ENCODE measurements around the gene NUDT2.

GRCh38 chr9:34291023-34291422 is 38.3 kb upstream of the NUDT2 start:
- TF ChIP-seq, protein P1, sequence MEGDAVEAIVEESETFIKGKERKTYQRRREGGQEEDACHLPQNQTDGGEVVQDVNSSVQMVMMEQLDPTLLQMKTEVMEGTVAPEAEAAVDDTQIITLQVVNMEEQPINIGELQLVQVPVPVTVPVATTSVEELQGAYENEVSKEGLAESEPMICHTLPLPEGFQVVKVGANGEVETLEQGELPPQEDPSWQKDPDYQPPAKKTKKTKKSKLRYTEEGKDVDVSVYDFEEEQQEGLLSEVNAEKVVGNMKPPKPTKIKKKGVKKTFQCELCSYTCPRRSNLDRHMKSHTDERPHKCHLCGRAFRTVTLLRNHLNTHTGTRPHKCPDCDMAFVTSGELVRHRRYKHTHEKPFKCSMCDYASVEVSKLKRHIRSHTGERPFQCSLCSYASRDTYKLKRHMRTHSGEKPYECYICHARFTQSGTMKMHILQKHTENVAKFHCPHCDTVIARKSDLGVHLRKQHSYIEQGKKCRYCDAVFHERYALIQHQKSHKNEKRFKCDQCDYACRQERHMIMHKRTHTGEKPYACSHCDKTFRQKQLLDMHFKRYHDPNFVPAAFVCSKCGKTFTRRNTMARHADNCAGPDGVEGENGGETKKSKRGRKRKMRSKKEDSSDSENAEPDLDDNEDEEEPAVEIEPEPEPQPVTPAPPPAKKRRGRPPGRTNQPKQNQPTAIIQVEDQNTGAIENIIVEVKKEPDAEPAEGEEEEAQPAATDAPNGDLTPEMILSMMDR (conservative IDR thresholded peaks at IDR 0.05; ENCODE audit: low read depth, low read length), result no peak
- TF ChIP-seq EZH2 (IDR thresholded peaks at IDR 0.05; ENCODE audit: low read length, unreplicated experiment), result no peak
